A673 (cell line): Measurements from ENCODE around the gene ALKBH8.
A peak's percentile ranks its signal among the peaks of the same experiment; 100 is the strongest.

Experiments used
- CTCF ChIP-seq: fragments of 300-800, 200-600 bp; sonication (generic); conservative IDR thresholded peaks from 2 replicates; pipeline ENCODE4 v1.5.1; 2017; ENCODE audit warnings: low read depth, mild to moderate bottlenecking, antibody characterized with exemption, low read length, moderate library complexity, mixed read lengths
- EZH2 ChIP-seq: fragments of 200-600 bp; sonication (generic); IDR thresholded peaks from 2 replicates; pipeline ENCODE4 v1.6.1; 2017; ENCODE audit warnings: borderline replicate concordance, low read depth, mild to moderate bottlenecking, mixed read lengths, antibody characterized with exemption, low read length; ENCODE audit not compliant: poor library complexity, severe bottlenecking

GRCh38 chr11:107563702-107564101 lies 1.8 kb downstream of the ALKBH8 start:
- peak; percentile 75 for TF ChIP-seq CTCF
- TF ChIP-seq EZH2: no peak
